Peyer's patch (tissue), 4 donors: ENCODE data around the gene PPP4R4.

Experiments used
- POLR2A ChIP-seq, 2 donors: fragments of 450-650 bp; IDR thresholded peaks; one replicate each; pipeline ENCODE4 v1.5.1; 2017; ENCODE audit warnings: antibody characterized with exemption in 2 of 2, mild to moderate bottlenecking in 2 of 2, moderate library complexity in 2 of 2
- TF ChIP-seq, protein P1 (sequence below), 6 experiments: fragments of 450-650 bp in 4 of 6; fragments of 200-600 bp in 2 of 6; sonication (generic) in 1 of 6; IDR thresholded peaks; one replicate each; pipeline ENCODE4 v1.5.1; 2017 to 2019; ENCODE audit warnings: antibody characterized with exemption in 6 of 6, mild to moderate bottlenecking in 3 of 6, moderate library complexity in 1 of 6

DNA sequence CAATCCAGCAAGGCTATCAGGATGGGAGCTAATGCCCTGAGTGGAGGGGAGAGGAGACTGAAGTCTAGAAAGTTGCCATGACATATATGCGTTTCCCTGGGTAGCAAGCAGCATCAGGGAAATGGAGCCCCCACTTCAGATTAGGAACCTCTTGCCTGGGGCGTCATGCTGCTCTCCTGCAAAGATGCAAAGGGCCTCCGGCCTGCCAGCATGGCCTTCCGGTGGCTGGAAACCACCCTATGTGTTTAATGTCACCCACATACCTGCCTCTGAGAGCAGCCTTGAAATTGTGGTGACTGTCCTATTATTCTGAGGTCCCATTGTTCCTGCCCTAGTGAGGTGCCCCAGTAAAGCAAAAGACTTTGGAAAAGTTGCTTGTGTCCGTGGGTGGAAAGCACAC lies 34.7 kb upstream of the PPP4R4 start:
- no peak for TF ChIP-seq POLR2A (IDR thresholded peaks at IDR 0.05)
- TF ChIP-seq, protein P1, sequence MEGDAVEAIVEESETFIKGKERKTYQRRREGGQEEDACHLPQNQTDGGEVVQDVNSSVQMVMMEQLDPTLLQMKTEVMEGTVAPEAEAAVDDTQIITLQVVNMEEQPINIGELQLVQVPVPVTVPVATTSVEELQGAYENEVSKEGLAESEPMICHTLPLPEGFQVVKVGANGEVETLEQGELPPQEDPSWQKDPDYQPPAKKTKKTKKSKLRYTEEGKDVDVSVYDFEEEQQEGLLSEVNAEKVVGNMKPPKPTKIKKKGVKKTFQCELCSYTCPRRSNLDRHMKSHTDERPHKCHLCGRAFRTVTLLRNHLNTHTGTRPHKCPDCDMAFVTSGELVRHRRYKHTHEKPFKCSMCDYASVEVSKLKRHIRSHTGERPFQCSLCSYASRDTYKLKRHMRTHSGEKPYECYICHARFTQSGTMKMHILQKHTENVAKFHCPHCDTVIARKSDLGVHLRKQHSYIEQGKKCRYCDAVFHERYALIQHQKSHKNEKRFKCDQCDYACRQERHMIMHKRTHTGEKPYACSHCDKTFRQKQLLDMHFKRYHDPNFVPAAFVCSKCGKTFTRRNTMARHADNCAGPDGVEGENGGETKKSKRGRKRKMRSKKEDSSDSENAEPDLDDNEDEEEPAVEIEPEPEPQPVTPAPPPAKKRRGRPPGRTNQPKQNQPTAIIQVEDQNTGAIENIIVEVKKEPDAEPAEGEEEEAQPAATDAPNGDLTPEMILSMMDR (IDR thresholded peaks at IDR 0.05), result no peak
